Fibroblast of lung (primary cell): ENCODE data around the gene IL17C. TPM values are rescaled to one million over a fixed set of nuclear protein-coding genes. Genes with fewer than 3 reads are reported as not detected.

Experiments
- DNase-seq, 2 donors: peaks; one replicate each; pipeline versions ENCODE4 v3.0.0 to v3.0.0-alpha.2; 2010; ENCODE audit warnings: low read depth in 2 of 2
- H2AFZ ChIP-seq: 2 replicates; pipeline ENCODE4 v1.5.1; 2012; ENCODE audit warnings: low read length, control low read depth, inconsistent platforms
- H3K27ac ChIP-seq: 2 replicates; pipeline ENCODE4 v1.5.1; 2011; ENCODE audit warnings: low read length, control low read depth; ENCODE audit not compliant: insufficient read depth
- H3K27me3 ChIP-seq: 2 replicates; pipeline ENCODE4 v1.5.1; 2011; ENCODE audit warnings: mild to moderate bottlenecking, low read length; ENCODE audit not compliant: control insufficient read depth, insufficient read depth
- H3K36me3 ChIP-seq: 2 replicates; pipeline ENCODE4 v1.5.1; 2011; ENCODE audit warnings: low read length; ENCODE audit not compliant: control insufficient read depth, insufficient read depth
- H3K4me1 ChIP-seq: 2 replicates; pipeline ENCODE4 v1.5.1; 2011; ENCODE audit warnings: low read length; ENCODE audit not compliant: control insufficient read depth, insufficient read depth; ENCODE audit errors: extremely low read depth
- H3K4me2 ChIP-seq: 2 replicates; pipeline ENCODE4 v1.5.1; 2011; ENCODE audit warnings: low read length, control low read depth; ENCODE audit not compliant: insufficient read depth; ENCODE audit errors: extremely low read depth
- H3K4me3 ChIP-seq, 4 experiments: fragments of 200-600 bp in 1 of 4; sonication (generic) in 1 of 4; replicated peaks in 1 of 4; 2 replicates each; pipeline ENCODE4 v1.5.1; 2011 to 2016; ENCODE audit warnings: low read length in 4 of 4, low read depth in 3 of 4, mild to moderate bottlenecking in 3 of 4, control low read depth in 2 of 4, inconsistent platforms in 1 of 4, mixed read lengths in 1 of 4; ENCODE audit not compliant: insufficient read depth in 1 of 4; ENCODE audit errors: control extremely low read depth in 1 of 4
- H3K79me2 ChIP-seq: 2 replicates; pipeline ENCODE4 v1.5.1; 2012; ENCODE audit warnings: mild to moderate bottlenecking, low read length, inconsistent platforms; ENCODE audit not compliant: control insufficient read depth, insufficient read depth
- H3K9ac ChIP-seq: 2 replicates; pipeline ENCODE4 v1.5.1; 2011; ENCODE audit warnings: mild to moderate bottlenecking, low read length, control low read depth; ENCODE audit not compliant: insufficient read depth
- H3K9me3 ChIP-seq: 2 replicates; pipeline ENCODE4 v1.5.1; 2012; ENCODE audit warnings: low read depth, low read length; ENCODE audit not compliant: control insufficient read depth, insufficient read depth
- H4K20me1 ChIP-seq: 2 replicates; pipeline ENCODE4 v1.5.1; 2011; ENCODE audit warnings: low read length; ENCODE audit not compliant: control insufficient read depth, insufficient read depth; ENCODE audit errors: extremely low read depth
- CTCF ChIP-seq, 2 donors: IDR thresholded peaks in 1 of 2; conservative IDR thresholded peaks in 1 of 2; 1 replicate in 1 of 2; 2 replicates in 1 of 2; pipeline ENCODE4 v1.5.1; 2011 to 2012; ENCODE audit warnings: low read length in 2 of 2, control low read depth in 1 of 2, inconsistent platforms in 1 of 2, low read depth in 1 of 2, mild to moderate bottlenecking in 1 of 2
- EZH2 ChIP-seq: IDR thresholded peaks from 2 replicates; pipeline ENCODE4 v1.5.1; 2012; ENCODE audit warnings: low read length, control low read depth, mild to moderate bottlenecking; ENCODE audit errors: missing control alignments
- polyA plus RNA-seq, 2 donors: library from polyadenylated mRNA; depleted of rRNA in 1 of 2; stranded (reverse) in 1 of 2; unstranded in 1 of 2; fragments of >200 nt; gene quantifications; 2 replicates each; pipeline ENCODE4 v1.2.1, GENCODE V29; 2011 to 2012; ENCODE audit warnings: missing spikeins in 1 of 2
- total RNA-seq: library from RNA; depleted of rRNA; stranded (reverse); fragments of >200 nt; gene quantifications from 2 replicates; pipeline ENCODE4 v1.2.1, GENCODE V29; 2014

The IL17C gene
- total and polyA plus RNA-seq, 2 donors (not counting 1 experiment from before 2014, with no cell fraction given): not detected

- H3K9ac ChIP-seq: no peak overlapping the region
- peaks cover 13% of the 10 kb centered on the region for H3K36me3 ChIP-seq
- H3K4me3 ChIP-seq: peak overlapping the region; percentile 11 to 96 (median 52)
- DNase-seq: no peak
- peaks cover 33% of the 10 kb centered on the region for H3K79me2 ChIP-seq
- no peaks in the 10 kb centered on the region for H3K27me3 ChIP-seq
- no peaks in the 10 kb centered on the region for H3K9me3 ChIP-seq
- TF ChIP-seq CTCF (conservative IDR thresholded peaks at IDR 0.05 in 1 of 2, IDR thresholded peaks at IDR 0.05 in 1 of 2; ENCODE audit: low read depth in 1 of 2, low read length in 2 of 2): no peak
- no peak for TF ChIP-seq EZH2
- H4K20me1 ChIP-seq: no peaks in the 10 kb centered on the region
- H2AFZ ChIP-seq: no peak overlapping the region
- H3K27ac ChIP-seq: no peak overlapping the region
- peak overlapping the region; percentile 80 for H3K4me2 ChIP-seq
- H3K4me1 ChIP-seq: no peaks in the 10 kb centered on the region
Measured at GRCh38 chr16:88661468-88661867, 23.1 kb downstream of the IL17C start.

GRCh38 chr16:88662222-88662842, 24.0 kb downstream of the IL17C start:
- Histone ChIP-seq H3K79me2 (peaks cover 33% of the 10 kb centered on the region), H2AFZ (peak overlapping the region; percentile 43), H3K9ac (peak overlapping the region; percentile 78), H3K27ac (peak overlapping the region; percentile 92), H3K4me3 (peak overlapping the region; percentile 71 to 96 (median 87)), H3K4me2 (peak overlapping the region; percentile 92), H4K20me1 (no peaks in the 10 kb centered on the region), H3K27me3 (no peaks in the 10 kb centered on the region), H3K4me1 (no peaks in the 10 kb centered on the region), H3K36me3 (peaks cover 11% of the 10 kb centered on the region), H3K9me3 (no peaks in the 10 kb centered on the region)
- TF ChIP-seq CTCF (conservative IDR thresholded peaks at IDR 0.05 in 1 of 2, IDR thresholded peaks at IDR 0.05 in 1 of 2; ENCODE audit: low read depth in 1 of 2, low read length in 2 of 2) (no peak), EZH2 (no peak)
- DNase-seq: no peak

GRCh38 chr16:88662843-88663606, 24.7 kb downstream of the IL17C start, which contains the start of gene MVD:
Gene MVD, minus strand, starts transcription at chr16:88663091. Its CDS starts 11 bp downstream, at chr16:88663080.
- peaks cover 5% of the 10 kb centered on the region for H3K36me3 ChIP-seq
- peak within 1 kb of the TSS; percentile 92 for H3K27ac ChIP-seq
- H3K9ac ChIP-seq: peak within 1 kb of the TSS; percentile 79
- H3K4me1 ChIP-seq: no peaks in the 10 kb centered on the region
- peak within 1 kb of the TSS; percentile 75 to 96 (median 94) for H3K4me3 ChIP-seq
- H3K79me2 ChIP-seq: peaks cover 33% of the 10 kb centered on the region
- TF ChIP-seq EZH2 (no peak), CTCF (conservative IDR thresholded peaks at IDR 0.05 in 1 of 2, IDR thresholded peaks at IDR 0.05 in 1 of 2; ENCODE audit: low read depth in 1 of 2, low read length in 2 of 2) (no peak)
- peak within 1 kb of the TSS; percentile 92 for H3K4me2 ChIP-seq
- no peaks in the 10 kb centered on the region for H3K9me3 ChIP-seq
- DNase-seq: peak; percentile 97 to 98
- peak within 1 kb of the TSS; percentile 77 for H2AFZ ChIP-seq
- no peaks in the 10 kb centered on the region for H3K27me3 ChIP-seq
- H4K20me1 ChIP-seq: no peaks in the 10 kb centered on the region
